NB4 (cell line): ENCODE data around the gene EEIG1.

Source experiments
- CTCF ChIP-seq: IDR thresholded peaks from one replicate; pipeline ENCODE4 v1.5.1; 2012; ENCODE audit warnings: low read depth, low read length
- MYC ChIP-seq: IDR thresholded peaks from 2 replicates; pipeline ENCODE4 v1.6.1; 2011; ENCODE audit warnings: low read depth, low read length

- TF ChIP-seq MYC (no peak), CTCF (no peak)
These were observed 30.8 kb downstream of the EEIG1 start for GRCh38 chr9:127949827-127950512.
